Muscle layer of duodenum (tissue), 2 donors: ENCODE measurements around the gene PARD6G.

ENCODE experiments used
- H3K27ac ChIP-seq: one replicate; pipeline ENCODE4 v1.7.0; 2013; ENCODE audit warnings: mild to moderate bottlenecking, low read length
- H3K27me3 ChIP-seq: one replicate; pipeline ENCODE4 v1.7.0; 2013; ENCODE audit warnings: low read depth, mild to moderate bottlenecking, control low read depth, low read length
- H3K36me3 ChIP-seq, 2 donors: one replicate each; pipeline ENCODE4 v1.7.0; 2013; ENCODE audit warnings: low read length in 2 of 2, control low read depth in 1 of 2, mild to moderate bottlenecking in 1 of 2; ENCODE audit not compliant: insufficient read depth in 2 of 2, control insufficient read depth in 1 of 2
- H3K4me1 ChIP-seq, 2 donors: one replicate each; pipeline ENCODE4 v1.7.0; 2013; ENCODE audit warnings: low read length in 2 of 2, mild to moderate bottlenecking in 2 of 2, control low read depth in 1 of 2, moderate library complexity in 1 of 2; ENCODE audit not compliant: insufficient read depth in 2 of 2, control insufficient read depth in 1 of 2
- H3K4me3 ChIP-seq, 2 donors: one replicate each; pipeline ENCODE4 v1.7.0; 2013; ENCODE audit warnings: low read length in 2 of 2, low read depth in 1 of 2, mild to moderate bottlenecking in 1 of 2
- H3K9me3 ChIP-seq, 2 donors: one replicate each; pipeline ENCODE4 v1.7.0; 2013; ENCODE audit warnings: low read length in 2 of 2, control low read depth in 1 of 2, mild to moderate bottlenecking in 1 of 2; ENCODE audit not compliant: control insufficient read depth in 1 of 2
- donor health status: healthy.

PARD6G gene

DNA sequence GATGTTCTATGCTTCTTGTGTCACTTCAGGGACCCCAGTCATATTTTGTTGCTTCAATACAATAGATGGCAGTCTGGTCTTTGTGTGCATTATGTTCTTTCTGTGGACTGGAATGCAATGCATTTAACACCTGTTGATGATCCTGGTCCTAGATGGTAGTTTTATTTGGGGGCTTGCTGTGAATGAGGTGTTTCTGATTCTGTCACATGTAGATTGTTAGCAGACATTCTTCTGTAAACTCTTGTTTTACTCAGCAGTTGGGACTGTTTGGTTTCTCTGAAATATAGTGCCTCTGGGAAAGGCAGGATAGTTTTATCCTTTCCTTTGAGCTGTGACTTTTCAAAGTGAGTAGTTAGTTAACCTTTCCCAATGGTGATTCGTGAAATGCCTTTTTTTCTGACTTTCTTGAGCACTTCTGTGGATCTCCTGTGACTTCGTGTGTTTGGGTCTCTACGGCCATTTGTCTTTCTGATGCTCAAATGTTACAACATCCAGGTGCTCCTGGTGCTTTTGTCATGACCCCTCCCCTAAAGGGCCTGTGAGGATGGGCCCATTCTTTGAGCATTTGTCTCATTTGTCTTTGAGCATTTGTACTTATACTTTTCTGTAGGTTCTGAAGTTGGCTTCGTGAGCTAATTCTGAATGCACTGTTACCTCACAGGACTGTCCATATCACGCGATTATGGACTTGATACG is 117.5 kb downstream of the PARD6G start:
- H3K4me3 ChIP-seq: no peak overlapping the region
- peaks cover 0 to 16% of the 10 kb centered on the region in 2 donors for H3K36me3 ChIP-seq
- no peaks in the 10 kb centered on the region for H3K4me1 ChIP-seq
- H3K27me3 ChIP-seq: no peaks in the 10 kb centered on the region
- H3K27ac ChIP-seq: no peak overlapping the region
- no peaks in the 10 kb centered on the region for H3K9me3 ChIP-seq

DNA sequence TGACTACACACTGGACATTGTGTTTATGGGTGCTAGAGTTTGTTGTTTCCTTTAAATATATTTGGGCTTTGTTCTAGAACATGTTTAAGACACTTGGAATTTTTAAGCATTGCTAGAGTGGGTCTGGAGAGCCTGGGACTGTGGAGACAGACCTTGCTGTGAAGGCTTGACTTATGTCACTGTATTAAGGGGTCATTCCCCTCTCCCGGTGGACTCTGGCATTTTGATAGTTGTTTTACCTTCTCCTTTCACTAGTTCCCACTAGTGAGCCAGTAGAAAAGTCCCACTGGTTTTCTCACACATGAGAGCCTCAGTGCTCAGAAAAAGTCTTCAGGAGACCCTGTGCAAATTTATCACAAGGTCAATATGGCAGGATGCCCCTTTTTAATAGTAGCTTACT is 119.7 kb downstream of the PARD6G start:
- Histone ChIP-seq H3K27me3 (no peaks in the 10 kb centered on the region), H3K4me1 (no peaks in the 10 kb centered on the region), H3K36me3 (no peaks in the 10 kb centered on the region), H3K9me3 (no peaks in the 10 kb centered on the region), H3K4me3 (no peak overlapping the region), H3K27ac (no peak overlapping the region)

DNA sequence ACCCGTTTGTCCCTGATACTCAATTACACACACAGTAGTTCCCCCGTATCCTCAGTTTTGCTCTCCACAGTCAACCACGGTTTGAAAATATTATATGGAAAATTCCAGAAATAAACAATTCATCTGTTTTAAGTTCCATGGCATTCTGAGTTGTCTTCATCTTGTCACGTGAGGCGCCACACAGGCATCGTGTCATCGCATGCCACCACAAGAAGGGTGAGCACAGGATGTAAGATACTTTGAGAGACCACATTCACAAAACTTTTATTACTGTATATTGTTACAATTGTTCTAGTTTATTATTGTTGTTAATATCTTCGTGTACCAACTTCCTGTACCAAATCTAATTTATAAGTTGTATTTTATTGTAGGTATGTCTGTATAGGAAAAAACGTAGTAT is 120.5 kb downstream of the PARD6G start:
- no peak overlapping the region for H3K4me3 ChIP-seq
- no peaks in the 10 kb centered on the region for H3K9me3 ChIP-seq
- no peaks in the 10 kb centered on the region for H3K27me3 ChIP-seq
- H3K27ac ChIP-seq: no peak overlapping the region
- no peaks in the 10 kb centered on the region for H3K4me1 ChIP-seq
- no peaks in the 10 kb centered on the region for H3K36me3 ChIP-seq

DNA sequence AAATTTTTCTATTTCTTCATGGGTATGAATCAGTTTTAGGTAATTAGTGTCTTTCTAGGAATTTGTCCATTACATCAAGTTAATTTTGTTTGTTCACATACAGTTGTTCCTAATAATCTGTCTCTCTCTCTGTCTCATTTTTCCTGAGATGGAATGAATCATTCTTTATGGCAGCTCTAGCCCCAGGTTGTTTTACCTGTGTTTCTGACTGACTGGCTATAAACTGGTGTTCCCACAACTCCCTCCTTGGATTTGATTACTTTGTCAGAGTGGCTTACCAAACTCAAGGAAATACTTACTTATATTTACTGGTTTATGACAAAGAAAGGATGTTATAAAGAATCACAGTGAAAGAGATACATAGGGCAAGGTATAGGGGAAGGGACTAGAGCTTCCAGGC is 123.2 kb downstream of the PARD6G start:
- Histone ChIP-seq H3K9me3 (no peaks in the 10 kb centered on the region), H3K27me3 (no peaks in the 10 kb centered on the region), H3K4me3 (no peak overlapping the region), H3K4me1 (no peaks in the 10 kb centered on the region), H3K36me3 (peaks cover 4 to 9% of the 10 kb centered on the region in 2 donors), H3K27ac (no peak overlapping the region)

DNA sequence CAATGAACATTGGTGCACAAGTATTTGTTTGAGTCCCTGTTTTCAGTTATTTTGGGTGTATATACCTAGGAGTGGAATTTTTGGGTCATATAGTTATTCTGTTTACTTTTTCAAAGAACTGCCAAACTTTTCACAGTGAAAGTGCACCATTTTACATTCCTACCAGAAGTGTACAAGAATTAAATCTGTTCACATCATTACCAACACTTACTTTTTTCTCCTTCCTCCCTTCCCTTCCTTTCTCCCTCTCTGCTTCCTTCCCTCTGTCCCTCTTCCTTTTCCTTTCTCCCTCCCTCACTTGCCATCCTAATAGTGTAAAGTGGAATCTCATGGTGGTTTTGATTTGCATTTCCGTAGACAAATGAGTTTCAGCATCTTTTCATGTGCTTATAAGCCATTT is 126.4 kb downstream of the PARD6G start:
- H3K36me3 ChIP-seq: peaks cover 7 to 16% of the 10 kb centered on the region in 2 donors
- H3K27me3 ChIP-seq: no peaks in the 10 kb centered on the region
- H3K27ac ChIP-seq: no peak overlapping the region
- H3K4me3 ChIP-seq: no peak overlapping the region
- no peaks in the 10 kb centered on the region for H3K4me1 ChIP-seq
- H3K9me3 ChIP-seq: no peaks in the 10 kb centered on the region

DNA sequence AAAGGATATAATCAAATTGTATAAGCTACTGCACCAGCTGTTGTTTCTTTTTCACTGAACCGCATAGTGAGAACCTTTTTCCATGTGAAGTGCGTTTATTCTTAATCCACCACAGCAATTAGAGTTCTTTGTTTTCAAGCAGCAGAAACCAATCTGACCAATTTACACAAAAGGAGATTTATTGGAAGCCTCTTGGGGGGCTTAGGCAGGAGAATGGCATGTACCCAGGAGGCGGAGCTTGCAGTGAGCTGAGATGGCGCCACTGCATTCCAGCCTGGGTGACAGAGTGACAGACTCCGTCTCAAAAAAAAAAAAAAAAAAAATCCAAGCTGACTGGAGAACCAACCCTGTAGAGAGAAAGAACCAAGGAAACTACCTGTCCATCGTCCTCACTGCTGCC is 128.2 kb downstream of the PARD6G start:
- H3K4me3 ChIP-seq: no peak overlapping the region
- H3K36me3 ChIP-seq: peaks cover 7 to 16% of the 10 kb centered on the region in 2 donors
- no peaks in the 10 kb centered on the region for H3K27me3 ChIP-seq
- H3K9me3 ChIP-seq: no peaks in the 10 kb centered on the region
- H3K4me1 ChIP-seq: no peaks in the 10 kb centered on the region
- no peak overlapping the region for H3K27ac ChIP-seq

DNA sequence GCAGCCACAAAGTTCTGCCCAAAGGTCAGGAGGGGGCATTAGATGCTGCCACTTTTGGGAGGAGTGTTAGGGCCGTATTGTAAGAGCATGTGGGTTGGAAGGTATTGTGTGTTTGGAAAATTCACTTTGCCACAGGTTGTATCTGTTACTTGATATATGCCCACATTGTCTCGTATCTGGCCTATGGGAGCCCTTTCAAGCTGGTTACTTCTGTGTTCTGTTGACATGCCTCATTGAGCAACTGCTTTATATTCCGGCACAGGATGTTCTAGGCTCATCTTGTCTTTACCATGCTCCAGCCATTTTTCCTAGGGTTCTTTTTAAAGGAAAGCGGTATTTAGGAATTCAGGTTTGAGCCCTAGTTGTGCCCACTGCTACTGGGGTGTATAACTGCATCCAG is 132.3 kb downstream of the PARD6G start:
- Histone ChIP-seq H3K9me3 (no peaks in the 10 kb centered on the region), H3K36me3 (peaks cover 7 to 16% of the 10 kb centered on the region in 2 donors), H3K4me1 (peaks cover 6 to 8% of the 10 kb centered on the region in 2 donors), H3K27ac (no peak overlapping the region), H3K4me3 (no peak overlapping the region), H3K27me3 (no peaks in the 10 kb centered on the region)

DNA sequence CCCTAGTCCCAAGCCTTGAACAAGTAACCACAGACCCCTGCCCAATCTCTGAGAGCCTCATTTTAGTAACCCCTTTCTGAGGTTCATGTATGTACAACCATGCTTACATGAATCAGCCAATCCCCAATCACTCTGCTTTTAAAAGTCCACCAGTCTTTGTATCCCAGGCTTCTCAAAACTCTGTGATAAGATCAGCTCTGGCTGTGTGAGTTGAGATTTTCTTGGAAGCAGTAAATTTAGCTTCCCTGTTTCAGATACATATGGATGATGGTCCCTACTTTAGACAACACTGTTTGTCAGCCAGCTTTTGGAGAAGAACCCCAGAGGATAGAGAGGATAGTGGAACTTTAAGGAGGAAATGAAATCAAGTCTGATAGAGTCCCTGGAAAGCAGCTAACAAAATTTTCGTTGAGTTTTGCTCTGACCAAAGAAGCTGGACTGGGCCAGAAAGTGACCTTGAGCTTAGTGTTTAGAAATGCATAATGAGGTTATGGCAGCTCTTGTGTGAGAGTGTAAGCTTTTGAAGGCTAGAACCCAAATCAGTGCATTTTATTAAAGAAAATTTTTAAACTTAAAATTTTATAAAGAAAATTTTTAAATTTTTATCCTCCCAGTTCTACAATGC is 134.6 kb downstream of the PARD6G start:
- peaks cover 6 to 8% of the 10 kb centered on the region in 2 donors for H3K4me1 ChIP-seq
- H3K27ac ChIP-seq: no peak overlapping the region
- H3K9me3 ChIP-seq: no peaks in the 10 kb centered on the region
- H3K4me3 ChIP-seq: no peak overlapping the region
- H3K36me3 ChIP-seq: no peaks in the 10 kb centered on the region
- H3K27me3 ChIP-seq: no peaks in the 10 kb centered on the region

DNA sequence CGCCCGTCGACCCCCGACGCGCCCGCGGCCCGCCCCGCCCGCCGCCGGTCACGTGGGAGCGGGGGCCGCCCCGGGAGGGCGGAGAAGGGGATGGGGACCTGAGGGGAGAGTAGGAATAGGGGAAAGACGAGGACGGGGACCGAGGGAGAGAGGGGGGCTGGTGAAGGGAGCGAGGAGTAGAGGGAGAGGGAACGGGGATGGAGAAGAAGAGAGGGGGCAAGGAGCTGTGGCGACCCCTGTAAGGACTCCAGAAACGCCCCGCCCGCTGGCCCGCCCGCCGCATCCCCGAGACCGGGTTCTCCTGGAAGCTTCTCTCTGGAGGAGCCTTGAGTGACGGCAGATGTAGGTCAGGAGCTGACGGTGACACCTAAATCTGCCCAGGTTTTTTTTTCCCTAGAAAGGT is 137.6 kb downstream of the PARD6G start:
- Histone ChIP-seq H3K4me1 (peaks cover 6 to 8% of the 10 kb centered on the region in 2 donors), H3K36me3 (no peaks in the 10 kb centered on the region), H3K9me3 (no peaks in the 10 kb centered on the region), H3K27me3 (no peaks in the 10 kb centered on the region), H3K27ac (no peak overlapping the region), H3K4me3 (peak overlapping the region; percentile 62 to 73)

DNA sequence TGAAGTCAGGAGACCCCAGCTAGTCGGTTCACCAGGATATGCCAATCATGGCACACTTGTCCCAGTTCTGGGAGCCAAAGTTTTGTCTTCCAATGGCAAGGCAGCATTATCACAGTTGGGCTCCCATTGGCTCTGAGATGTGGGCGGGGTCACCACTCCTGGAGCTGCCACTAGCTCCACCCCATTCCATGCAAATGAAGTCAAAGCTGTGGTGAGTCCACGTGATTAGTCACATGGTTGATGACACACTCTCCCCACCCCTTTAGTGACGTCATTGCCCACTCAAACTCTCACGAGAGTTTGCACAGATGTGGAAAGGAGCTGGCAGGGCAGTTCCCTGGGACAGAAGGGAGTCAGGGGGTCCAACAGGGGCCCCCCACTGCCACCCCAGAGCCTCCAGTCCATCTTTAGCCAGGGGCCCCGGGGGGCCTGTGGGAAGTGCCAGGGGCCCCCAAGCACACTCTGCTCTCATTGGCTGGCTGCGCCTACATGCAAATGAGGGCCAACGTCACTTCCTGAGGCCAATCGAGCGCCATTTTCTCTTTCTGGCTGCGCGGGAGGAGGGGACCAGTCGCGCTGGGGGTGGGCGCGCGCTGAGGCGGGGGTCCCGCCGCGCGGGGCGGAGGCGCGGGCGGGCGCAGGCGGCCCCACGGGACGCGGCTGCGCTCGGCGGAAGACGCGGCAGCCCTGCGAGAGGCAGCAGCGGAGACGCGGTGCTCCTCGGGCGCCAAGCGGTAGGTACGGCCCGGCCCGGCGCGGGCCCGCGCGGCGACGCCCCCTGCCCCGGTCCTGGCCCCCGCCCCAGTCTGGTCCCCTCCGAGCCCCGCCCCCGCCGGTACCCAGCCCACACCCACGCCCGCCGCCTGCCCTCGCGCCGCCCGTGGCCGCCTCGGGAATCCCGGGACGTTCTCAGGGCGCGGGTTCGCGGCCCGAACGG is 138.3 kb downstream of the PARD6G start, which contains the start of gene ADNP2:
TSS of gene ADNP2 (plus strand) at position 524 of the 937 bp plus-strand sequence. CDS start 8,281 bp downstream, outside the sequence.
- Histone ChIP-seq H3K9me3 (no peaks in the 10 kb centered on the region), H3K36me3 (no peaks in the 10 kb centered on the region), H3K4me1 (peaks cover 6 to 9% of the 10 kb centered on the region in 2 donors), H3K27me3 (no peaks in the 10 kb centered on the region), H3K4me3 (peak within 1 kb of the TSS; percentile 62 to 73), H3K27ac (peak within 1 kb of the TSS; percentile 82)

DNA sequence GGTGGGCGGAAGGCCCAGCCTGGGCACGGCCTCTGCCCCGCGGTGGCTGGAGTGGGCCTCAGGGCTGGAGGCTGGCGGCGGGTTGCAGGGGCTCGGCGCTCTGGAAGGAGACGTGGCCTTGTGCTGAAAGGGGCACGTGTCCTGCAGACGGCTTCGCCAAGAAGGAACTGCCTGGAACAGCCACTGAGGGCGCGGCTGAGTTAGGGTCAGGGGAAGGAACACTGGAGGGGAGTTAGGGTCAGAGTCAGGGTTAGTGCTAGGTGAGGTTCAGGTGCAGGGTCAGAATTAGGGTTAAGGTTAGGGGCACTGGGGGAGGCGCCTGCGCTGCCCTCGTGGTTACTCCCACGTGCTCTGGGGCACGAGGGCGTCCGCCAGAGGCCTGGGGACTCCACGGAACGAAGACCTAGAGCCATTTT is 139.2 kb downstream of the PARD6G start:
- H3K9me3 ChIP-seq: no peaks in the 10 kb centered on the region
- no peak overlapping the region for H3K27ac ChIP-seq
- no peaks in the 10 kb centered on the region for H3K36me3 ChIP-seq
- no peaks in the 10 kb centered on the region for H3K27me3 ChIP-seq
- H3K4me1 ChIP-seq: peaks cover 6 to 14% of the 10 kb centered on the region in 2 donors
- H3K4me3 ChIP-seq: no peak overlapping the region
